ENCODE results near the gene KRT36.

KRT36 gene

GRCh38 chr17:41521574-41522261 lies 32.0 kb upstream of the KRT36 start:
- no peak for DNase-seq

- DNase-seq = no peak
These were observed 31.3 kb upstream of the KRT36 start for GRCh38 chr17:41520821-41521521.

- no peak for DNase-seq
These were observed 30.0 kb upstream of the KRT36 start for GRCh38 chr17:41519501-41520224.

GRCh38 chr17:41518789-41519449 lies 29.2 kb upstream of the KRT36 start, which contains the start of gene KRT15:
Gene KRT15 (minus strand): TSS chr17:41518890. CDS start chr17:41518827, 63 bp downstream.
- no peak for DNase-seq

GRCh38 chr17:41518031-41518430 lies 28.3 kb upstream of the KRT36 start:
- DNase-seq = no peak

GRCh38 chr17:41516830-41517283 lies 27.1 kb upstream of the KRT36 start:
- DNase-seq = no peak

GRCh38 chr17:41516147-41516829 lies 26.6 kb upstream of the KRT36 start:
- DNase-seq = no peak

GRCh38 chr17:41513168-41513547 lies 23.4 kb upstream of the KRT36 start:
- DNase-seq = no peak

GRCh38 chr17:41512546-41513167 lies 22.9 kb upstream of the KRT36 start:
- no peak for DNase-seq

- no peak for DNase-seq
These were observed 22.0 kb upstream of the KRT36 start for GRCh38 chr17:41511716-41512115.

- DNase-seq = no peak
These were observed 21.4 kb upstream of the KRT36 start for GRCh38 chr17:41511116-41511515.

- no peak for DNase-seq
These were observed 20.7 kb upstream of the KRT36 start for GRCh38 chr17:41510251-41511065.

- DNase-seq = no peak
These were observed 17.7 kb upstream of the KRT36 start for GRCh38 chr17:41507315-41507880.

- no peak for DNase-seq
These were observed 16.4 kb upstream of the KRT36 start for GRCh38 chr17:41505809-41506767.

- DNase-seq = no peak
These were observed 15.5 kb upstream of the KRT36 start, which contains the start of gene KRT13 for GRCh38 chr17:41505007-41505808. Gene KRT13 (minus strand): TSS chr17:41505612. CDS start chr17:41505550, 62 bp downstream.

- no peak for DNase-seq
These were observed 14.7 kb upstream of the KRT36 start for GRCh38 chr17:41504246-41504977.

- no peak for DNase-seq
These were observed 13.5 kb upstream of the KRT36 start for GRCh38 chr17:41503202-41503601.

Measured in CD4-positive, alpha-beta T cell treated with Interleukin-10 for 1 hour (primary cell).